MM.1S (cell line): ENCODE results near the gene RASAL1.

Experiments used
- CTCF ChIP-seq: fragments of 300-600 bp; sonication (generic); IDR thresholded peaks from 2 replicates; pipeline ENCODE4 v1.5.1; 2016; ENCODE audit warnings: antibody characterized with exemption, low read length, mixed read lengths
- EZH2 ChIP-seq: fragments of 300-600 bp; sonication (generic); optimal IDR thresholded peaks from 2 replicates; pipeline ENCODE3; 2017; ENCODE audit warnings: low read depth, mild to moderate bottlenecking, antibody characterized with exemption, low read length, mixed read lengths
- EZH2phosphoT487 ChIP-seq: fragments of 300-600 bp; sonication (generic); IDR thresholded peaks from 2 replicates; pipeline ENCODE4 v1.6.1; 2018; ENCODE audit warnings: antibody characterized with exemption, low read length

- TF ChIP-seq CTCF, result no peak
- TF ChIP-seq EZH2phosphoT487, result no peak
- TF ChIP-seq EZH2, result no peak
These were observed 10.4 kb upstream of the RASAL1 start for GRCh38 chr12:113145720-113146551.
